SK-N-SH (cell line): ENCODE results near the gene CAMKMT. TPM values are rescaled to one million over a fixed set of nuclear protein-coding genes. Genes with fewer than 3 reads are reported as not detected.

Experiments
- CTCF ChIA-PET: fragments of 300-600, 350-600 bp; formaldehyde crosslinking; extraction: SDS; loops from one replicate; lab custom pipeline; 2021; lab: Yijun Ruan, JAX
- POLR2A ChIA-PET: fragments of 350-600 bp; sonication (Branson Sonifier 250); formaldehyde crosslinking; extraction: SDS; loops from one replicate; lab custom pipeline; 2020; ENCODE audit warnings: antibody characterized with exemption, inconsistent platforms; lab: Yijun Ruan, JAX
- DNase-seq: peaks from one replicate; pipeline ENCODE4 v3.0.0; 2012
- H2AFZ ChIP-seq: fragments of 200-600 bp; sonication (generic); 2 replicates; pipeline ENCODE4 v1.8.1; 2016; ENCODE audit warnings: antibody characterized with exemption, mild to moderate bottlenecking, low read depth
- H3F3A ChIP-seq: fragments of 200-600 bp; sonication (generic); replicated peaks from 2 replicates; pipeline ENCODE3; 2016; ENCODE audit warnings: antibody characterized with exemption, mild to moderate bottlenecking; ENCODE audit not compliant: insufficient read depth
- H3K27ac ChIP-seq, 2 experiments: fragments of 200-500 bp in 1 of 2; fragments of 200-600 bp in 1 of 2; sonication (Bioruptor generic) in 1 of 2; sonication (generic), shearing (Covaris generic) in 1 of 2; 2 replicates each; pipeline versions ENCODE4 v1.5.1 to v1.6.1; 2014 to 2016; ENCODE audit warnings: low read depth in 2 of 2, inconsistent platforms in 1 of 2, low read length in 1 of 2, mild to moderate bottlenecking in 1 of 2, mixed read lengths in 1 of 2
- H3K27me3 ChIP-seq: fragments of 200-600 bp; sonication (generic), shearing (Covaris generic); 2 replicates; pipeline ENCODE4 v1.6.1; 2016; ENCODE audit warnings: mixed run types; ENCODE audit not compliant: insufficient read depth
- H3K36me3 ChIP-seq, 2 experiments: fragments of 200-500 bp in 1 of 2; fragments of 200-600 bp in 1 of 2; sonication (Bioruptor generic) in 1 of 2; sonication (generic) in 1 of 2; replicated peaks in 1 of 2; 2 replicates each; pipeline versions ENCODE3 to v1.5.1; 2014 to 2016; ENCODE audit warnings: low read length in 1 of 2, mild to moderate bottlenecking in 1 of 2; ENCODE audit not compliant: insufficient read depth in 2 of 2, control insufficient read depth in 1 of 2
- H3K4me1 ChIP-seq, 2 experiments: fragments of 200-500 bp in 1 of 2; fragments of 200-600 bp in 1 of 2; sonication (Bioruptor generic) in 1 of 2; sonication (generic), shearing (Covaris generic) in 1 of 2; 2 replicates each; pipeline versions ENCODE4 v1.5.1 to v1.6.1; 2014 to 2016; ENCODE audit warnings: low read depth in 1 of 2, low read length in 1 of 2, mixed run types in 1 of 2; ENCODE audit not compliant: insufficient read depth in 2 of 2, control insufficient read depth in 1 of 2
- H3K4me2 ChIP-seq: fragments of 200-600 bp; sonication (generic), shearing (Covaris generic); 2 replicates; pipeline ENCODE4 v1.6.1; 2017; ENCODE audit warnings: mixed run types
- H3K4me3 ChIP-seq, 2 experiments: fragments of 200-500 bp in 1 of 2; fragments of 200-600 bp in 1 of 2; sonication (Bioruptor generic) in 1 of 2; sonication (generic), shearing (Covaris generic) in 1 of 2; 2 replicates each; pipeline versions ENCODE4 v1.5.1 to v1.8.1; 2014 to 2016; ENCODE audit warnings: low read depth in 2 of 2, inconsistent platforms in 1 of 2, low read length in 1 of 2, mild to moderate bottlenecking in 1 of 2, mixed read lengths in 1 of 2, moderate library complexity in 1 of 2
- H3K79me2 ChIP-seq: fragments of 200-600 bp; sonication (generic); 2 replicates; pipeline ENCODE4 v1.8.1; 2017; ENCODE audit warnings: mild to moderate bottlenecking; ENCODE audit not compliant: insufficient read depth
- H3K9ac ChIP-seq: fragments of 200-600 bp; sonication (generic); 2 replicates; pipeline ENCODE4 v1.6.1; 2017; ENCODE audit warnings: mixed run types
- H3K9me2 ChIP-seq: fragments of 200-600 bp; sonication (generic); 2 replicates; pipeline ENCODE4 v1.6.1; 2017; ENCODE audit warnings: mixed run types
- H3K9me3 ChIP-seq: fragments of 200-600 bp; sonication (generic); 2 replicates; pipeline ENCODE4 v1.6.1; 2017; ENCODE audit warnings: mixed run types, mild to moderate bottlenecking, moderate library complexity
- H4K20me1 ChIP-seq: fragments of 200-600 bp; sonication (generic); 2 replicates; pipeline ENCODE4 v1.6.1; 2017; ENCODE audit warnings: mild to moderate bottlenecking, mixed run types; ENCODE audit not compliant: insufficient read depth
- CTCF ChIP-seq: fragments of 200-600 bp; sonication (generic); IDR thresholded peaks from 2 replicates; pipeline ENCODE4 v1.6.1; 2017; ENCODE audit warnings: antibody characterized with exemption, mild to moderate bottlenecking, moderate library complexity
- EP300 ChIP-seq, 2 experiments: IDR thresholded peaks; 2 replicates each; pipeline versions ENCODE4 v1.4.0 to v1.6.1; 2012; ENCODE audit warnings: borderline replicate concordance in 1 of 2, low read depth in 1 of 2, low read length in 1 of 2
- EZH2phosphoT487 ChIP-seq: fragments of 200-600 bp; sonication (generic); IDR thresholded peaks from 2 replicates; pipeline ENCODE4 v1.6.1; 2017; ENCODE audit warnings: low read depth, mixed run types, mild to moderate bottlenecking, antibody characterized with exemption, moderate library complexity, borderline replicate concordance
- FOXM1 ChIP-seq: IDR thresholded peaks from 2 replicates; pipeline ENCODE4 v1.4.0; 2012; ENCODE audit warnings: low read depth, mild to moderate bottlenecking
- GABPA ChIP-seq: IDR thresholded peaks from 2 replicates; pipeline ENCODE4 v1.4.0; 2012; ENCODE audit warnings: low read depth, mild to moderate bottlenecking
- JUND ChIP-seq: IDR thresholded peaks from 2 replicates; pipeline ENCODE4 v1.4.0; 2012
- NFIC ChIP-seq: IDR thresholded peaks from 2 replicates; pipeline ENCODE4 v1.4.0; 2012; ENCODE audit warnings: borderline replicate concordance
- NRF1 ChIP-seq: IDR thresholded peaks from 2 replicates; pipeline ENCODE4 v1.6.1; 2012; ENCODE audit warnings: low read depth, mild to moderate bottlenecking, low read length
- PBX3 ChIP-seq: IDR thresholded peaks from 2 replicates; pipeline ENCODE4; 2012
- POLR2AphosphoS5 ChIP-seq: IDR thresholded peaks from 2 replicates; pipeline ENCODE4 v1.6.1; 2012; ENCODE audit warnings: low read depth, low read length
- REST ChIP-seq: IDR thresholded peaks from 2 replicates; pipeline ENCODE4 v1.6.1; 2012; ENCODE audit warnings: mild to moderate bottlenecking, low read depth, low read length, moderate library complexity
- RFX5 ChIP-seq: IDR thresholded peaks from 2 replicates; pipeline ENCODE4 v1.6.1; 2012; ENCODE audit warnings: mild to moderate bottlenecking, improper control_type of control experiment, low read length
- USF2 ChIP-seq: fragments of 150-350 bp; IDR thresholded peaks from 2 replicates; pipeline ENCODE4 v1.6.1; 2017; ENCODE audit warnings: antibody characterized with exemption, low read length, low read depth, borderline replicate concordance
- ZBTB33 ChIP-seq: IDR thresholded peaks from 2 replicates; pipeline ENCODE4 v1.4.0; 2012; ENCODE audit warnings: low read depth, borderline replicate concordance
- WGBS: methylation state at CpG from one replicate; pipeline ENCODE4 v1.1.6; 2017; ENCODE audit warnings: low lambda C conversion rate; 5-methylcytosine and 5-hydroxymethylcytosine counted together
- polyA plus RNA-seq, 3 experiments: library from polyadenylated mRNA; depleted of rRNA; stranded (reverse); fragments of >200 nt; gene quantifications; 2 replicates each; pipeline ENCODE4 v1.2.3, GENCODE V29; 2012

The CAMKMT gene
- polyA plus RNA-seq, 1 of the 3 experiments (the other 2 are of a cell fraction) = 5.9 TPM

GRCh38 chr2:44796771-44797170 is 435.0 kb downstream of the CAMKMT start:
- no peak for TF ChIP-seq NRF1
- no peak for TF ChIP-seq NFIC
- no peak for TF ChIP-seq EP300 (IDR thresholded peaks at IDR 0.05; ENCODE audit: borderline replicate concordance in 1 of 2, low read depth in 1 of 2, low read length in 1 of 2)
- TF ChIP-seq RFX5 = no peak
- TF ChIP-seq POLR2AphosphoS5 = no peak
- no peak for TF ChIP-seq GABPA
- no peak for TF ChIP-seq USF2
- no peak for TF ChIP-seq ZBTB33
- Histone ChIP-seq H3K4me2 (no peak overlapping the region), H3K27me3 (peaks cover 3% of the 10 kb centered on the region), H3F3A (no peaks in the 10 kb centered on the region), H3K9ac (no peak overlapping the region), H3K9me2 (no peaks in the 10 kb centered on the region), H3K36me3 (no peaks in the 10 kb centered on the region), H4K20me1 (no peaks in the 10 kb centered on the region), H3K4me3 (no peak overlapping the region), H2AFZ (no peak overlapping the region), H3K27ac (no peak overlapping the region), H3K79me2 (no peaks in the 10 kb centered on the region), H3K9me3 (no peaks in the 10 kb centered on the region), H3K4me1 (peaks cover 0 to 4% of the 10 kb centered on the region in 2 experiments; a peak in 1 of 4 replicates)
- POLR2A ChIA-PET = no interaction called here
- CTCF ChIA-PET = interaction anchor here (0.9 kb wide), 1 partner anchor 317 kb away, joined by 3 read pairs; no protein-coding TSS in a partner anchor
- DNase-seq = no peak
- 40% methylated on average over 4 of the region's 4 CpGs for WGBS

- POLR2A ChIA-PET = interaction anchor here (0.9 kb wide), 1 partner anchor 20 kb away, joined by 3 read pairs; no protein-coding TSS in a partner anchor
- WGBS = 83% methylated on average over 6 of the region's 6 CpGs
- no peak overlapping the region for H3K4me3 ChIP-seq
- H3K27ac ChIP-seq = no peak overlapping the region
- H3K9ac ChIP-seq = no peak overlapping the region
- H3K79me2 ChIP-seq = no peaks in the 10 kb centered on the region
- no peaks in the 10 kb centered on the region for H3K9me2 ChIP-seq
- H4K20me1 ChIP-seq = no peaks in the 10 kb centered on the region
- CTCF ChIA-PET = no interaction called here
- peaks cover 3% of the 10 kb centered on the region for H3K27me3 ChIP-seq
- H3K4me2 ChIP-seq = no peak overlapping the region
- H3K9me3 ChIP-seq = no peaks in the 10 kb centered on the region
- H2AFZ ChIP-seq = no peak overlapping the region
- TF ChIP-seq EZH2phosphoT487 (no peak), CTCF (no peak), JUND (no peak), PBX3 (no peak), FOXM1 (no peak), REST (no peak)
- no peaks in the 10 kb centered on the region for H3K36me3 ChIP-seq
- H3F3A ChIP-seq = no peaks in the 10 kb centered on the region
- DNase-seq = no peak
- H3K4me1 ChIP-seq = peaks cover 0 to 4% of the 10 kb centered on the region in 2 experiments; a peak in 1 of 4 replicates
Observed at GRCh38 chr2:44798139-44798659, 436.5 kb downstream of the CAMKMT start.
